ENCODE data around the gene SCARF2. TPM values are rescaled to one million over a fixed set of nuclear protein-coding genes. Genes with fewer than 3 reads are reported as not detected.

The SCARF2 gene
- polyA plus RNA-seq, 2 of the 4 experiments (the other 2 are of a cell fraction), result 0.35 to 0.66 TPM

GRCh38 chr22:20463324-20464095 is 25.9 kb upstream of the SCARF2 start:
- no peak for FAIRE-seq

GRCh38 chr22:20459862-20460261 is 22.2 kb upstream of the SCARF2 start:
- no peak overlapping the region for H3K4me3 ChIP-seq
- no peak overlapping the region for H3K4me2 ChIP-seq
- H3K27ac ChIP-seq, result no peak overlapping the region
- POLR2A ChIA-PET, result no interaction called here
- TF ChIP-seq TP53 (CRISPR knock-in tag; IDR thresholded peaks at IDR 0.05) (no peak), JUNB (IDR thresholded peaks at IDR 0.05) (no peak), RFX5 (IDR thresholded peaks at IDR 0.05) (no peak)
- ATAC-seq (no peak), DNase-seq (ENCODE audit: low read depth in 1 of 2, low spot score in 1 of 2) (no peak), FAIRE-seq (no peak)
- 0 out of 3 replicates have a peak, but pooled peaks cover 2% of the 10 kb centered on the region for H3K4me1 ChIP-seq
- CTCF ChIA-PET, result interaction anchor here (1.0 kb wide), 1 partner anchor 42 kb away, joined by 4 read pairs; no protein-coding TSS in a partner anchor
- 72% methylated on average over 4 of the region's 4 CpGs for WGBS (ENCODE audit: missing lambda C conversion rate)
- no peaks in the 10 kb centered on the region for H3K9me3 ChIP-seq

More at GRCh38 chr22:20463324-20464095, 25.9 kb upstream of the SCARF2 start:
- Histone ChIP-seq H3K4me1 (no peaks in the 10 kb centered on the region), H3K27ac (no peak overlapping the region), H3K4me2 (no peak overlapping the region), H3K4me3 (no peak overlapping the region), H3K9me3 (no peaks in the 10 kb centered on the region)
- ATAC-seq (no peak), DNase-seq (ENCODE audit: low read depth in 1 of 2, low spot score in 1 of 2) (no peak)
- WGBS (ENCODE audit: missing lambda C conversion rate), result 53% methylated on average over 2 of the region's 2 CpGs
- TF ChIP-seq ZNF302 (CRISPR knock-in tag; IDR thresholded peaks at IDR 0.05) (no peak), CBX2 (IDR thresholded peaks at IDR 0.05; ENCODE audit: borderline replicate concordance, low read depth) (no peak), ATOH8 (CRISPR knock-in tag; IDR thresholded peaks at IDR 0.05; ENCODE audit: low read depth) (no peak), NPAS2 (CRISPR knock-in tag; IDR thresholded peaks at IDR 0.05; ENCODE audit: borderline replicate concordance) (no peak), HOXB5 (CRISPR knock-in tag; IDR thresholded peaks at IDR 0.05) (no peak), CHD4 (IDR thresholded peaks at IDR 0.05; ENCODE audit: borderline replicate concordance) (no peak), POLR2A (IDR thresholded peaks at IDR 0.05; ENCODE audit: low read length) (no peak), NR3C1 (IDR thresholded peaks at IDR 0.05) (no peak), RFX5 (IDR thresholded peaks at IDR 0.05) (no peak), RNF2 (IDR thresholded peaks at IDR 0.05; ENCODE audit: borderline replicate concordance, low read depth) (no peak), RARB (CRISPR knock-in tag; IDR thresholded peaks at IDR 0.05) (no peak), RAD21 (conservative IDR thresholded peaks at IDR 0.05 in 1 of 2, IDR thresholded peaks at IDR 0.05 in 1 of 2) (no peak), CTCF (IDR thresholded peaks at IDR 0.05) (no peak), GATA3 (IDR thresholded peaks at IDR 0.05; ENCODE audit: borderline replicate concordance) (no peak), CBX8 (IDR thresholded peaks at IDR 0.05) (no peak)
- ChIA-PET POLR2A (no interaction called here), CTCF (interaction anchor here (0.6 to 1.8 kb wide), 4 partner anchors 8 to 454 kb away, joined by 3 to 6 read pairs (median 3); no protein-coding TSS in a partner anchor)

GRCh38 chr22:20459152-20459542 is 21.5 kb upstream of the SCARF2 start:
- TF ChIP-seq E2F6 (IDR thresholded peaks at IDR 0.05; ENCODE audit: borderline replicate concordance, low read depth) (no peak), BCL3 (IDR thresholded peaks at IDR 0.05) (no peak), JUN (IDR thresholded peaks at IDR 0.05) (no peak), CBX2 (IDR thresholded peaks at IDR 0.05; ENCODE audit: borderline replicate concordance, low read depth) (no peak), MYC (IDR thresholded peaks at IDR 0.05; ENCODE audit: borderline replicate concordance, low read length) (no peak), FOSL2 (IDR thresholded peaks at IDR 0.05) (no peak), FOSL2 (CRISPR knock-in tag; IDR thresholded peaks at IDR 0.05) (no peak), ATOH8 (CRISPR knock-in tag; IDR thresholded peaks at IDR 0.05; ENCODE audit: low read depth) (no peak)
- Histone ChIP-seq H3K4me1 (0 out of 3 replicates have a peak, but pooled peaks cover 2% of the 10 kb centered on the region), H3K4me3 (no peak overlapping the region), H3K27ac (no peak overlapping the region), H3K4me2 (no peak overlapping the region), H3K9me3 (no peaks in the 10 kb centered on the region)
- WGBS (ENCODE audit: missing lambda C conversion rate), result 100% methylated on average over 1 of the region's 3 CpGs
- CTCF ChIA-PET, result interaction anchor here (1.0 kb wide), 1 partner anchor 41 kb away, joined by 4 read pairs; no protein-coding TSS in a partner anchor
- DNase-seq (ENCODE audit: low read depth in 1 of 2, low spot score in 1 of 2), result no peak
- POLR2A ChIA-PET, result no interaction called here
- no peak for ATAC-seq
- no peak for FAIRE-seq
